GM12878 (cell line): ENCODE measurements around the gene GPR52.

Source experiments
- EZH2 ChIP-seq: IDR thresholded peaks from 2 replicates; pipeline ENCODE4 v1.6.1; 2012; ENCODE audit warnings: low read depth, mild to moderate bottlenecking, control low read depth, inconsistent platforms, low read length, borderline replicate concordance; ENCODE audit not compliant: control insufficient read depth
- POLR2AphosphoS5 ChIP-seq: IDR thresholded peaks from 2 replicates; pipeline ENCODE4 v1.6.1; 2011; ENCODE audit warnings: mild to moderate bottlenecking, low read length, inconsistent platforms
- RCOR1 ChIP-seq: conservative IDR thresholded peaks from 2 replicates; pipeline ENCODE4 v1.6.1; 2012; ENCODE audit warnings: low read depth, low read length, improper control_type of control experiment
- SIN3A ChIP-seq: IDR thresholded peaks from 2 replicates; pipeline ENCODE4 v1.6.1; 2012; ENCODE audit warnings: low read depth, low read length, improper control_type of control experiment
- SRF ChIP-seq, 2 experiments: IDR thresholded peaks; 2 replicates each; pipeline ENCODE4 v1.6.1; 2011; ENCODE audit warnings: low read depth in 2 of 2, low read length in 2 of 2, mild to moderate bottlenecking in 1 of 2, moderate library complexity in 1 of 2
- TCF12 ChIP-seq: IDR thresholded peaks from 2 replicates; pipeline ENCODE4 v1.6.1; 2011; ENCODE audit warnings: low read depth, mild to moderate bottlenecking, low read length
- ZNF384 ChIP-seq: IDR thresholded peaks from 2 replicates; pipeline ENCODE4 v1.6.1; 2012; ENCODE audit warnings: low read depth, mild to moderate bottlenecking, low read length, improper control_type of control experiment, borderline replicate concordance

- no peak for TF ChIP-seq SIN3A
- no peak for TF ChIP-seq ZNF384
- no peak for TF ChIP-seq POLR2AphosphoS5
- TF ChIP-seq SRF (IDR thresholded peaks at IDR 0.05; ENCODE audit: low read depth in 2 of 2, low read length in 2 of 2) = no peak
- TF ChIP-seq EZH2 = no peak
- no peak for TF ChIP-seq RCOR1
- no peak for TF ChIP-seq TCF12
Observed at GRCh38 chr1:174433451-174433850, 14.3 kb upstream of the GPR52 start.
